Psoas muscle (tissue), 8 donors: ENCODE measurements around the gene ZFYVE9. TPM values are rescaled to one million over a fixed set of nuclear protein-coding genes. Genes with fewer than 3 reads are reported as not detected.
A peak's percentile ranks its signal among the peaks of the same experiment; 100 is the strongest.

Source experiments
- ATAC-seq, 4 donors: fragments of 200-7000 bp; cut with Tn5 transposase; one replicate each; pipeline ENCODE4 v1.9.1; 2020; ENCODE audit warnings: moderate library complexity in 3 of 4, mild to moderate bottlenecking in 2 of 4
- DNase-seq, 2 donors: peaks; one replicate each; pipeline ENCODE4 v3.0.0-alpha.2; 2020
- H3K27ac ChIP-seq: fragments of 200-600 bp; one replicate; pipeline ENCODE4 v1.8.0; 2022
- H3K27me3 ChIP-seq, 3 donors: fragments of 200-600 bp in 1 of 3; one replicate each; pipeline versions ENCODE4 v1.6.1 to v1.8.0; 2013 to 2022; ENCODE audit warnings: low read length in 2 of 3, mild to moderate bottlenecking in 2 of 3, moderate library complexity in 1 of 3; ENCODE audit not compliant: insufficient read depth in 3 of 3
- H3K36me3 ChIP-seq, 2 donors: fragments of 200-600 bp in 1 of 2; one replicate each; pipeline versions ENCODE4 v1.6.1 to v1.8.0; 2013 to 2022; ENCODE audit warnings: low read depth in 1 of 2, mild to moderate bottlenecking in 1 of 2, moderate library complexity in 1 of 2; ENCODE audit not compliant: insufficient read depth in 1 of 2
- H3K4me1 ChIP-seq: fragments of 200-600 bp; one replicate; pipeline ENCODE4 v1.8.0; 2022
- H3K4me3 ChIP-seq: fragments of 200-600 bp; one replicate; pipeline ENCODE4 v1.8.0; 2022; ENCODE audit warnings: mild to moderate bottlenecking
- H3K9me3 ChIP-seq: fragments of 200-600 bp; one replicate; pipeline ENCODE4 v1.8.0; 2022
- WGBS, 3 donors: extraction: QIAGEN DNeasy Blood & Tissue Kit; methylation state at CpG; one replicate each; pipeline versions ENCODE4 v1.1.6 to v1.1.7; 2013; 5-methylcytosine and 5-hydroxymethylcytosine counted together
- intact Hi-C, 2 donors: fragments of 100-400 bp; cut with DNase I; formaldehyde crosslinking; loops; one replicate each; pipeline versions ENCODE4 v1.11.0 to v1.14.2; 2022
- polyA plus RNA-seq, 3 donors: library from polyadenylated mRNA; stranded (reverse); fragments of 200-250 nt; gene quantifications; one replicate each; pipeline ENCODE4 v1.2.3, GENCODE V29; 2013
- total RNA-seq, 4 donors: library from RNA; stranded (reverse); fragmentation: NEBNext Ultra II Directional in 2 of 4; extraction: Animal tissue kit (Norgen Biotek cat#: 25700) in 2 of 4; gene quantifications; one replicate each; pipeline versions ENCODE4 v1.2.1 to v1.2.4, GENCODE V29; 2021 to 2023
- TF ChIP-seq, protein P1 (sequence below): fragments of 200-600 bp; IDR thresholded peaks from one replicate; pipeline ENCODE4 v1.8.0; 2022; ENCODE audit warnings: antibody characterized with exemption
- donor health status: healthy with polysubstance abuse.
- donor health status: DM: no; HTN: no; CAD: no; lungs with moderate emphysema.
- donor health status: Bipolar disorder and iron deficiency.
- donor health status: healthy.
- donor health status: DM: yes; HTN: yes; CAD: no.
- donor health status: DM: no; HTN: no; CAD: no.
- donor health status: DM: no; HTN: no; CAD: no.
- donor health status: DM: yes; HTN: yes; CAD: no.

Gene ZFYVE9
- total and polyA plus RNA-seq, 7 donors: 14.7 to 39.1 (median 31.4) TPM

DNA sequence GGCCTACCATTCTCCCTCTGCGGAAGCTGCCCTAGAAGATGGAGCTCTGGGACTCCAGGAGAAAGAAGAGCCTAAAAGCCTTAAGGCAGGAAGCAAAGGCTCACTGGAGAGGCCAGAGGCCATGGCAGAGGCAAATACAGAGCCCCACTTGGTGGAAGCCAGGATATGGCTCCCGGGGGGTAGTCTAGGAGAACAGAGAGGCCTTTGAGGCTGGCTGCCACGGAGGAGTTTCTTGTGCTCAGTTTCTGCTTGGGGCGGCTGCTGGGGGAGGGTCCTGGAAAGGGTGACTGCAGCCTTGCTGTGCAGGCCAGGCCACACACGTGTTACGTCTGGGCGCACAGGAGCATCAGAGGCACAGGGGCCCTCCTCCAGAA, 218.7 kb downstream of the ZFYVE9 start:
- DNase-seq (no peak), ATAC-seq (no peak)
- no peaks in the 10 kb centered on the region for H3K27me3 ChIP-seq
- peaks cover 17 to 90% of the 10 kb centered on the region in 2 donors for H3K36me3 ChIP-seq
- H3K4me1 ChIP-seq: peaks cover 9% of the 10 kb centered on the region
- H3K9me3 ChIP-seq: no peaks in the 10 kb centered on the region
- intact Hi-C loops: no loop called here
- TF ChIP-seq, protein P1, sequence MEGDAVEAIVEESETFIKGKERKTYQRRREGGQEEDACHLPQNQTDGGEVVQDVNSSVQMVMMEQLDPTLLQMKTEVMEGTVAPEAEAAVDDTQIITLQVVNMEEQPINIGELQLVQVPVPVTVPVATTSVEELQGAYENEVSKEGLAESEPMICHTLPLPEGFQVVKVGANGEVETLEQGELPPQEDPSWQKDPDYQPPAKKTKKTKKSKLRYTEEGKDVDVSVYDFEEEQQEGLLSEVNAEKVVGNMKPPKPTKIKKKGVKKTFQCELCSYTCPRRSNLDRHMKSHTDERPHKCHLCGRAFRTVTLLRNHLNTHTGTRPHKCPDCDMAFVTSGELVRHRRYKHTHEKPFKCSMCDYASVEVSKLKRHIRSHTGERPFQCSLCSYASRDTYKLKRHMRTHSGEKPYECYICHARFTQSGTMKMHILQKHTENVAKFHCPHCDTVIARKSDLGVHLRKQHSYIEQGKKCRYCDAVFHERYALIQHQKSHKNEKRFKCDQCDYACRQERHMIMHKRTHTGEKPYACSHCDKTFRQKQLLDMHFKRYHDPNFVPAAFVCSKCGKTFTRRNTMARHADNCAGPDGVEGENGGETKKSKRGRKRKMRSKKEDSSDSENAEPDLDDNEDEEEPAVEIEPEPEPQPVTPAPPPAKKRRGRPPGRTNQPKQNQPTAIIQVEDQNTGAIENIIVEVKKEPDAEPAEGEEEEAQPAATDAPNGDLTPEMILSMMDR: no peak
- no peak overlapping the region for H3K27ac ChIP-seq
- WGBS, 3 donors: 89 to 98% (median 92%) methylated on average over 7 of the region's 7 CpGs
- H3K4me3 ChIP-seq: no peak overlapping the region

DNA sequence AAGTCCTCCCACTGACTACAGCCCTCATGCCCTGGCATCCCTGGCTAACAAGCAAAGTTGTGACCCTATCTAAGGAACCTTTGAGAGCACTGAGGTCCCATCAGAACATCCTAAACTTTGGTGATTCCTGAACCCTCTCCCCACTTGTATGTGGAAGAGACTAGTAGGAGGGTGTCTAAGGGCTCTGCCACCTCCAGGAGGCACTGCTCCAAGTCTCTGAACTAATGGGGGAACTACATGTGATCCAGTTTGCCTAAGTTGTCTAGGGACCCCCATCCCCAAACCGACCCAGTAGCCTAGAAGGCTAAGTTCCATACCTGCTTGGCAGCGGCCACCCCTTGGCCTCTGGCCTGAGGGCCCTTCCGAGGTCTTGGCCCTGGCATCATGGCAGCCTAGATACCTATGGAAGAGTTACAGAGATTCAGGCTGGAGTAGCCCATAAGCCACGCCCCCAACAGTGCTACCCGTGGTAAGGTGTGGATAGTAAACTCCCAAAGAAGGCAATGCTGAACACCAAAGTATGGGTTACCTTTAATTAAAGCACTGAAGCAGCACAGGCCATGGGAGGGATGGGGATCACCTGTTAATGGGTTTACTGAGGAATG, 222.4 kb downstream of the ZFYVE9 start:
- Histone ChIP-seq H3K4me3 (peak overlapping the region; percentile 81), H3K4me1 (peaks cover 14% of the 10 kb centered on the region), H3K27ac (peak overlapping the region; percentile 93), H3K36me3 (peaks cover 12 to 53% of the 10 kb centered on the region in 2 donors), H3K9me3 (no peaks in the 10 kb centered on the region), H3K27me3 (no peaks in the 10 kb centered on the region)
- no peak for ATAC-seq
- TF ChIP-seq, protein P1: no peak
- no peak for DNase-seq
- WGBS, 3 donors: 78 to 86% (median 79%) methylated on average over 5 of the region's 5 CpGs
- intact Hi-C loops: no loop called here

DNA sequence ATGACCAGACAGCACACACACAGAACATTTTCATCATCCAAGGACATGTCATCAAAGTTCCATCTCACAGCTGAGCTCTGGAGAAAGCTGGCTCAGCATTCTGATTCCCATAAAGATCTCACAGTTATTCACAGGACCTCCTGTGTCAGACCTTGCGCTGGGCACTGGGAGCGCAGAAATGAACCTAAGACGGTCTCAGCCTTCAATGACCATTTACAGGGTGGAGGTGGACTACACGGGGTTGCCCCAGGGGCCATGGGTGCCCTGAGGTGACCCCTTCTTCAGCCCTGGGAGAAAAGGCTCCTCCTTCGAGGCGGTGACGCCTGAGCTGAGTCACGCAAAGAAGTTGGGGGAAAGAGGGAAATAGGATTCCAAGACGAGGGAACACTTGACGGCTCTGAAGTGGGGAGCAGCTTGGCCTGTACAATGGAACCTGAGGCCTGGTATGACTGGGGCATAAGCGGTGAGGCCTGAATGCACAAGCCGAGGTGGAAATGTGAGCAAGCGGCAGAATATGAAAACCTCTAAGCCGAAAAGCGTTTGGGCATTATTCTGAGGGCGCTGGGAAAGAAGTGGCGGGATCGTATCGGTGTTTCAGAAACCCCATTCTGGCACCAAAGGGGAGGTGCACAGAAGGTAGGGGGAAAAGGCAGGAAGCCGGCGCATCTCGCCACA, 223.3 kb downstream of the ZFYVE9 start:
- peak overlapping the region; percentile 81 for H3K4me3 ChIP-seq
- DNase-seq: peak; percentile 67 to 83
- peaks cover 5 to 44% of the 10 kb centered on the region in 2 donors for H3K36me3 ChIP-seq
- intact Hi-C loops: no loop called here
- H3K27ac ChIP-seq: peak overlapping the region; percentile 93
- peak; percentile 26 to 57 (median 42) for ATAC-seq
- no peaks in the 10 kb centered on the region for H3K9me3 ChIP-seq
- H3K27me3 ChIP-seq: no peaks in the 10 kb centered on the region
- TF ChIP-seq, protein P1: no peak
- H3K4me1 ChIP-seq: peaks cover 14% of the 10 kb centered on the region
- WGBS, 3 donors: 7 to 8% (median 8%) methylated on average over 22 of the region's 22 CpGs

DNA sequence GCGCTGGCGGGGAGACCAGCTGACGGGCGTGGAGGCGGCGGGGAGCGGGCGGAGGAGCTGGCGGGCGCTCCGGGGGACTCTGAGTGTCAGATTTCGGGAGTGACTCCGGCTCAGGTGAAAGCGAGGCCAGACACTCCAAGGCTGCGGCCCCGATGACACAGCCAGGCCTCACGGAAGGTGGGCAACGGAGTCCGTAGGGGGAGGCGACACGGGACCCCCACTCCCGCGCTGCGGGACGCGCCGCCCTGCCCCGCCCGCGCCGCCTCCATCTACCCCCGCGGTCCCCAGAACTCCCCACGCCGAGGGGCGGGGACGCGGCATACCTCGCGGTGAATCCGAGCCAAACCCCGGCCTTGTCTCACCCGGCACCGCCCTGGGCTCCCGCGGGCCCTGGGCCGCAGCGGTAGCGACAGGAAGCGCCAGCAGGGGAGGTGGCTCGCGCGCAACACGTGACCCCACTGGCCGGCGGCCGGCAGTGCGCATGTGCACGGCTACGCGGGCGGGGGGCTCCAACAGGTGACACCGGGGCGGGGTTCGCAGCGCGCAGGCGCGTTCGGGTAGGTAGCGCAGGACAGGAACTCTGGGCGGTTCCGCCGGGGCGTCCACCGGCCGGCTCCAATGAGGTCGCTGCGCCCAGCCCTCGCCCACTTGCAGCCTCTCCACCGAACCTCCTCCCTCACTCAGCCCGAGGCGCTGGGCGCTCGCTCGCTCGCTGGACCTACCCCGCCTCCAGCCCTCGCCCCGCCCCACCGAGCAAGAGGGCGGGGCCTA, 224.0 kb downstream of the ZFYVE9 start, which contains the start of gene CC2D1B:
TSS of gene CC2D1B (minus strand) at position 460 of the 771 bp plus-strand sequence. CDS start 1,585 bp downstream, outside the sequence.
- intact Hi-C loops: loop anchor here in 1 of 2 donors (2.0 kb wide), 1 partner anchor 39 kb away; the partner anchor contains the start of genes ORC1 and PRPF38A
- Histone ChIP-seq H3K36me3 (peaks cover 3 to 37% of the 10 kb centered on the region in 2 donors), H3K27me3 (no peaks in the 10 kb centered on the region), H3K4me1 (peaks cover 14% of the 10 kb centered on the region), H3K9me3 (no peaks in the 10 kb centered on the region), H3K4me3 (peak within 1 kb of the TSS; percentile 81), H3K27ac (peak within 1 kb of the TSS; percentile 93)
- TF ChIP-seq, protein P1: no peak
- ATAC-seq (peak; percentile 91 to 92 (median 91)), DNase-seq (peak; percentile 98 to 99)
- WGBS, 3 donors: 0% methylated on average over 68 to 92 of the region's 92 CpGs
